Measurements from ENCODE around the gene NEXMIF.
"Not testable (repeated sequence)": the region's sequence is repeated elsewhere in the genome, so short reads cannot be mapped to it uniquely, and the experiment has no call there.

DNA sequence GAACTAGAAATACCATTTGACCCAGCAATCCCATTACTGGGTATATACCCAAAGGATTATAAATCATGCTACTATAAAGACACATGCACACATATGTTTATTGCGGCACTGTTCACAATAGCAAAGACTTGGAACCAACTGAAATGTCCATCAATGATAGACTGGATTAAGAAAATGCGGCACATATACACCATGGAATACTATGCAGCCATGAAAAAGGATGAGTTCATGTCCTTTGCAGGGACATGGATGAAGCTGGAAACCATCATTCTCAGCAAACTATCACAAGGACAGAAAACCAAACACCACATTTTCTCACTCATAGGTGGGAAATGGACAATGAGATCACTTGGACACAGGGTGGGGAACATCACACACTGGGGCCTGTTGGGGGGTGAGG is 105.5 kb downstream of the NEXMIF start:
- TF ChIP-seq, protein P1, sequence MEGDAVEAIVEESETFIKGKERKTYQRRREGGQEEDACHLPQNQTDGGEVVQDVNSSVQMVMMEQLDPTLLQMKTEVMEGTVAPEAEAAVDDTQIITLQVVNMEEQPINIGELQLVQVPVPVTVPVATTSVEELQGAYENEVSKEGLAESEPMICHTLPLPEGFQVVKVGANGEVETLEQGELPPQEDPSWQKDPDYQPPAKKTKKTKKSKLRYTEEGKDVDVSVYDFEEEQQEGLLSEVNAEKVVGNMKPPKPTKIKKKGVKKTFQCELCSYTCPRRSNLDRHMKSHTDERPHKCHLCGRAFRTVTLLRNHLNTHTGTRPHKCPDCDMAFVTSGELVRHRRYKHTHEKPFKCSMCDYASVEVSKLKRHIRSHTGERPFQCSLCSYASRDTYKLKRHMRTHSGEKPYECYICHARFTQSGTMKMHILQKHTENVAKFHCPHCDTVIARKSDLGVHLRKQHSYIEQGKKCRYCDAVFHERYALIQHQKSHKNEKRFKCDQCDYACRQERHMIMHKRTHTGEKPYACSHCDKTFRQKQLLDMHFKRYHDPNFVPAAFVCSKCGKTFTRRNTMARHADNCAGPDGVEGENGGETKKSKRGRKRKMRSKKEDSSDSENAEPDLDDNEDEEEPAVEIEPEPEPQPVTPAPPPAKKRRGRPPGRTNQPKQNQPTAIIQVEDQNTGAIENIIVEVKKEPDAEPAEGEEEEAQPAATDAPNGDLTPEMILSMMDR (conservative IDR thresholded peaks at IDR 0.05): not testable (repeated sequence)
- not testable (repeated sequence) for TF ChIP-seq ZFX (IDR thresholded peaks at IDR 0.05)
